Bronchial epithelial cell (primary cell): ENCODE results near the gene CSRP1. TPM values are rescaled to one million over a fixed set of nuclear protein-coding genes. Genes with fewer than 3 reads are reported as not detected.
A peak's percentile ranks its signal among the peaks of the same experiment; 100 is the strongest.

Experiments
- DNase-seq: peaks from one replicate; pipeline ENCODE4 v3.0.0-alpha.2; 2010; ENCODE audit warnings: low read depth
- FAIRE-seq: peaks from 2 replicates; lab custom pipeline; 2011; peaks lifted over from hg19 to GRCh38; lab: Jason Lieb, UNC
- H3K27me3 ChIP-seq: 2 replicates; pipeline ENCODE4 v1.5.1; 2011; ENCODE audit warnings: low read length; ENCODE audit not compliant: control insufficient read depth, insufficient read depth
- H3K36me3 ChIP-seq: 2 replicates; pipeline ENCODE4 v1.5.1; 2011; ENCODE audit warnings: low read length; ENCODE audit not compliant: control insufficient read depth, insufficient read depth
- H3K4me3 ChIP-seq: 2 replicates; pipeline ENCODE4 v1.5.1; 2011; ENCODE audit warnings: mild to moderate bottlenecking, low read depth, low read length, control low read depth
- total RNA-seq: library from RNA; depleted of rRNA; stranded (reverse); fragments of >200 nt; gene quantifications from 2 replicates; pipeline ENCODE4 v1.2.1, GENCODE V29; 2014
- TF ChIP-seq, protein P1 (sequence below): IDR thresholded peaks from 2 replicates; pipeline ENCODE4 v1.5.1; 2011; ENCODE audit warnings: mild to moderate bottlenecking, moderate library complexity, low read length, control low read depth, inconsistent platforms; ENCODE audit not compliant: insufficient read depth, severe bottlenecking

Gene CSRP1
- total RNA-seq, result 257 and 258 TPM in 2 replicates

DNA sequence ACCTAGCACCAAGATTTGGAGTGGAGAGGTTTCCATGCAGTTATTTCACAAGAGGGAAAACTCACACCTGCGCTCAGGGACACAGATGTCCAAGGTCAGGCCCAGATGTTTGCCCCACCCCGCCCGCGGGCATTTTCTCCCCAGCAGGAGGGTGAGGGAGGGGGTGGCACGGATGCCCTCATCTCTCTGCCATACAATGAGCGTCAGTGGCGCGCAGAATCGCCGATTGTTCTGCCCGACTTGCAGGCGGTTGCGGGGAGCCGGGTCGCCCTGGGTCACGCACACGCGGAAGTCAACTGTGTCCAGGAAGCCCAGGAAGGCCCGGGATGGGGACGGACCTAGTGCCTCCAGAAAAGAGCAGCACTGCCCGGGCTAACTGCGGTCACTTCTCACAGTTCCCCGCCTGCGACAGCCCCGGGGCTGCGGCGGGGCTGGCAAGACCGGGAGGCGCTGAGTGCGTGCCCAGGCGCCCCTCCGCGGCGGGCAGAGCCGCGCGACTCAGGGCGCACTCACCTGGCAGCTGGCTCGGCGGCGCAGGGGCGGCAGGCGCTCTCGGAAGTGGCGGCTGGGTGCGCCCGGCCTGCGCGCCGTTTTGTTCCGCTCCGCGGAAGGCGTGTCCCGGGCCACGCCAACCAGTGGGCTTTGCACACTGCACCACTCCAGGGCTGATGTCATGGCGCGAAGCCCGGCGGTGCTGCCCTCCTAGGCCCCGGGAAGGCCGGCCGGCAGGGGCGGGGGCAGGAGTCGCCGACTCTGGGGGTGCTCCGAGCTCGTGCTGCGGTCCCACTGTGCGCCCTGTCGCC lies at the start of gene CSRP1:
CSRP1 (minus strand) TSS at position 567 of the 803 bp plus-strand sequence. CDS start 10,820 bp downstream, outside the sequence.
- peak within 1 kb of the TSS; percentile 50 for H3K4me3 ChIP-seq
- H3K27me3 ChIP-seq, result no peaks in the 10 kb centered on the region
- TF ChIP-seq, protein P1, sequence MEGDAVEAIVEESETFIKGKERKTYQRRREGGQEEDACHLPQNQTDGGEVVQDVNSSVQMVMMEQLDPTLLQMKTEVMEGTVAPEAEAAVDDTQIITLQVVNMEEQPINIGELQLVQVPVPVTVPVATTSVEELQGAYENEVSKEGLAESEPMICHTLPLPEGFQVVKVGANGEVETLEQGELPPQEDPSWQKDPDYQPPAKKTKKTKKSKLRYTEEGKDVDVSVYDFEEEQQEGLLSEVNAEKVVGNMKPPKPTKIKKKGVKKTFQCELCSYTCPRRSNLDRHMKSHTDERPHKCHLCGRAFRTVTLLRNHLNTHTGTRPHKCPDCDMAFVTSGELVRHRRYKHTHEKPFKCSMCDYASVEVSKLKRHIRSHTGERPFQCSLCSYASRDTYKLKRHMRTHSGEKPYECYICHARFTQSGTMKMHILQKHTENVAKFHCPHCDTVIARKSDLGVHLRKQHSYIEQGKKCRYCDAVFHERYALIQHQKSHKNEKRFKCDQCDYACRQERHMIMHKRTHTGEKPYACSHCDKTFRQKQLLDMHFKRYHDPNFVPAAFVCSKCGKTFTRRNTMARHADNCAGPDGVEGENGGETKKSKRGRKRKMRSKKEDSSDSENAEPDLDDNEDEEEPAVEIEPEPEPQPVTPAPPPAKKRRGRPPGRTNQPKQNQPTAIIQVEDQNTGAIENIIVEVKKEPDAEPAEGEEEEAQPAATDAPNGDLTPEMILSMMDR, result peak; percentile 10
- DNase-seq (peak; percentile 72), FAIRE-seq (no peak)
- no peaks in the 10 kb centered on the region for H3K36me3 ChIP-seq

GRCh38 chr1:201555593-201555945 lies 48.6 kb upstream of the CSRP1 start:
- no peak for FAIRE-seq
- no peaks in the 10 kb centered on the region for H3K27me3 ChIP-seq
- no peak overlapping the region for H3K4me3 ChIP-seq
- DNase-seq, result no peak
- H3K36me3 ChIP-seq, result no peaks in the 10 kb centered on the region
- TF ChIP-seq, protein P1, result no peak

GRCh38 chr1:201554789-201555592 lies 48.1 kb upstream of the CSRP1 start:
- H3K36me3 ChIP-seq, result no peaks in the 10 kb centered on the region
- FAIRE-seq (no peak), DNase-seq (no peak)
- TF ChIP-seq, protein P1, result no peak
- H3K27me3 ChIP-seq, result no peaks in the 10 kb centered on the region
- H3K4me3 ChIP-seq, result no peak overlapping the region

GRCh38 chr1:201554190-201554600 lies 47.3 kb upstream of the CSRP1 start:
- no peak for FAIRE-seq
- H3K27me3 ChIP-seq, result no peaks in the 10 kb centered on the region
- H3K4me3 ChIP-seq, result no peak overlapping the region
- DNase-seq, result no peak
- no peaks in the 10 kb centered on the region for H3K36me3 ChIP-seq
- TF ChIP-seq, protein P1, result no peak

- no peak for DNase-seq
- TF ChIP-seq, protein P1, result no peak
- Histone ChIP-seq H3K4me3 (no peak overlapping the region), H3K27me3 (no peaks in the 10 kb centered on the region), H3K36me3 (no peaks in the 10 kb centered on the region)
- FAIRE-seq, result peak; percentile 40
These were observed 46.7 kb upstream of the CSRP1 start for GRCh38 chr1:201553496-201554189.
